NCI-H146 treated with DMSO at 0.1 percent for 48 hours (cell line): ENCODE results near the gene BCR.
A peak's percentile ranks its signal among the peaks of the same experiment; 100 is the strongest.

Source experiments
- DNase-seq: peaks from one replicate; lab custom pipeline; 2025; ENCODE audit not compliant: unreplicated experiment; lab: John Stamatoyannopoulos, UW

BCR gene

DNA sequence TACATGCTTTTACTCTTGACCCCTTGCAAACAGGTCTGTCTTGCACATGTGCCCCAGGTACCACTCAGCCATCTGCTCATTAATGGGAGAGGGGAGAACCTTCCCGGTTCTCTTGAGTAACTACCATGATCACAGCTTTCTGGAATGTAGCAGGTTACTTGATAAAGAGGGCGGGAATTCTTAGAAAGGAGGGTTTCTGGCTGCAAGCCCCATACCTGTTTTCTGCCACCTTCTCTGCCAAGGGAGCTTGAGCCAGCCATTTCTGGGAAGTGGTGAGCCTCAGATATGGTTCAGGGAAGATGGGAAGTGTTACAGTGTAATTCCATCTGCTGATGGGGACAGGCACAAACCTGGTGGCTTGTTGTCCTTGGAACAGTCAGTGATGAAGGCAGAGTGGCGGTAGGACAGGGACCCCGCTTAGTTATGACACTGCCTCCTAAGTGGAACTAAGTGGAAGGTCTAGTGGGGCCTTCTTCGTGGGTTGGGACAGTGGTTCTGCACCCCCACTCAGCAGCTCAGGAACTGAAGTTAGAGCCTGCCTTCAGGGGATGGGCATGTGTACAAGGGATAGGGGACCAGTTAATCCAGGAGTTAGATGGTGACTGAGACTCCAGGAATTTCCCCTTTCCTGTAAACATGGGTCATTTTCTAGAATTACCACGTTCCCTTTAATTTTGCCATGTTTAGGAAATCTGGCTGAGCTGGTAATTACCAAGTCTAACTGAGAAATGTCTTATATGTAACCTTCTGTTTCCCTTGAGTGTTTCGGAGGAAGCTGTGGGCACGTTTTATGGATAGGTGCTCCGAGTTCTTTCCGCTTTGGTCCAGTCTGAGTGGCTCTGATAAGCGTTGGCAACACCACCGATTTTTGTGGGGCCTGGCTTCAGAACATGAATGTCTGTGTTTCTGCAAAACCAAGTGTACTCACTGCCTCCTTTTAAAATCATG lies 35.3 kb downstream of the BCR start:
- no peak for DNase-seq

DNA sequence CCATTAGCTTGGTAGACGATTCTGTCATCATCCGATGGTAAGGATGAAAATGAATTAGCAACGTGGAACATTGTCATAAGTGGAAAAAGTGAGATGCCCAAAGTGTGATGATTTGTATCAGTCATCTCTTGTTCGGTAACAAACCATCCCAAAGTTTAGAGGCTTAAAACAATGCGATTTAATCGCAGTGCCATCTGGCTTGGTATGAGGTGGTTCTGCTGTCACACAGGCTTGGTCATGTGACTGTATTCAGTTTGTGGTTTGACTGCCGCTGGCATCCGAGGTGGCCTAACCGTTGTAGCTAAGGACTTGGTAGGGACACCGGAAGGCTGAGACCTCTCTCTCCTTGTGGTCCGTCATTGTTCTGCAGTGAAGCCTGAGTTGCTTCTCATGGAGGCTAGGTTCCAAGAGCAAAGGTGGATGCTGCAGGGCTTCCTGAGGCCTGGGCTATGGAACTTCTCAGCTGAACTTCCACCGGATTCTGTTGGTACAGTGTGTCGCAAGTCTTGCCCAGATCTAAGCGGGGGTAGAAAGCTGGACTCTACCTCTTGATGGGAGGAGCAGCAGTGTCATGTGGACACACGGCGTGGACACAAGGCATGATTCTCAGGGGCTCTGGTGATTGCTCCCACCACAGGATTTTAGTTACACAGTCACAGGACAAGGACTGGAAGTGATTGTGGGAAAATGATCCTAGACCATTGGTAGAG lies 36.3 kb downstream of the BCR start:
- no peak for DNase-seq

DNA sequence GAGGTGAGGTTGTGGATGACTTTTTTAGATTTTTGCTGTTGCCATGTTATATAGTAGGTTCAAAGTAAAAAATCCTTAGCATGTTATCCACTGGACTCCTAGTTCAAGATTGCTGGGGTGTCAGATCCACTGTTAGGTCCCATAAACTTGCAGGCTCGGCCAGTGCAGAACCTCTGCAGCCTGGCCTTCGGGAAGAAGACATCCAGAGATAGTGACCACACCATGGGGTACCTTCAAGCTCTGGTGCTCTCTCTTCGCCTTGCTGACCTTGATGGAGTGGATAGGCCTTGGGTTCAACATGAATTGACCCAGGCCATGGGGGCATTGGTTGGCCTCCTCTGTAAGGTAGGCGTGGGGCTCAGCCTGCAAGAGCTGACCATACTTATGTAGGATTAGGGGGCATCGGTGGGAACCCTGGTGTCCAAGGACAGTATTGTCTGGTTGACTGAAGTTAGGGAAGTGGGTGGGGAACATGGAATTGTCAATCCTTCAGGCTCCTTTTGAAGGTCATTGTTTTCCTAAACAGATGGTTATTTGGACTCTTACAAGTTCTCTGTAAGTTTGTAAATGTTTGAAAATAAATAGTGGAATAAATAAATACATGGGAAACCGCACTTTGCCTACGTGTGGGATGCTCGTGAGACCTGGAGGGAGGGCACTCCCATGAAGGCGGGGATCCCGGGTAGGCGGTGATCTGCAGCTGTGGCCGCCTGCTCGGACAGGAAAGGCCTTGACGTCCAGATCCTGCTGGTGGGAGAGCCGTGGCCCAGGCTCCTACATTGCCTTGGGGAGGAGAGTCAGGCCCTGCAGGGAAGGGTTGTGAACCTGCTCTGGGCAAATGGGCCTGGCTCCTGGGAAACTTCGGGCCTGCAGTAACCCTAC lies 37.1 kb downstream of the BCR start:
- DNase-seq = no peak

DNA sequence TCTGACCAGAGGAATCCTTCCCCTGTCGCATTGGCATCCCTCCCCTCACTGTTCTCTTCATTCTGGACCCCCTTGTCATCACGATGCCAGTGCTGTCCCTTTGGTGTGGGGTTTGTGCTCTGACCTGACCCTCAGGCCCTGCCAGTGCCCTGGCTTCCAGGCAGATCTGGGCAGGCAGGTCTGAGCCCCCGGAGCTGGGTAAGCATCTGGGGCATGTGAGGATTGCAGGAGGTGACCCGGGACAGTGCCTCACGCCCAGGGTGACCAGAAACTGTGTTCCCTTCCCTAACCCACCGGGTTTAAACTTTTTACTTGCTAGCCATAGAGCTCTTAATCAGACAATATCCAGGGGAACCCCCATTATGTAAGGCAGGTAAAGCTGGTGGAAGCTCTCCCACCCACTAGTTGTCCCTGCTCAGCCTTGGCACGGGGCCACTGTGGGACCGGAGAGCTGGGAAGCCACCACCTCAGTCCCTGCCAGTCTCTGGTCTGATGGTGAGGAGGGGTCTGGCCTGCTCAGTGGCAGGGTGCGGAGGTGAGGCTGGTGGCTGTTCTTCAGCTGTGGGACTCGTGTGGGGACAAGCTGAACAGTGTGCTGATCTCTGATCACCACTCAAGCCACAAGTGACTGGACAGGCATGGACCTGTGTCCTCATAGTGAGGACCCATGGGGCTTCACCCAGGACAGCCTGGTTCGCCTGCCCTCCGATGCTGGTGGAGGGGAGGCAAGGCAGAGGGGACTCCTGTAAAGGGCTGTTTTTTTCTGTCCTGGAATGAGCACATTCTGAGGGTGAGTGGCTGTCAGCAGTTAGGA lies 38.0 kb downstream of the BCR start:
- DNase-seq = no peak

DNA sequence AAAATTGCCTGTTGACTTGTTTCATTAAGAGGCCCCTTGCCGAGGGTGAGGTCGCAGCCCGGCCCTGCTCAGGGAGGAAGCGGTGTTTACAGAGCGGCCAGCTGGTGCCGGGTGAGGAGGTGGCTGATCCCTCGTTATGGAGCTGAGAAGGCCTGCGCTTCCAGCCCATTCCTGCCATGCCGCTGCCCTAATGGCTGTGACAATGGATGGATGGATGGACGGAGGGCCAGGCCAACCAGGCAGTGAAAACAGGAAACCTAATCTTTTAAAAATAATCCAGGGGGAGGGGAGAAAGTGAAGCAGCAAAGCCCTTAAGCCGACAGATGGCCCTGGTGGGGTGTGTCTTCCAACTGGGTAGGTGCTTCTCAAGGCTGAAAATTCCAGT lies 38.5 kb downstream of the BCR start:
- peak; percentile 63 for DNase-seq

DNA sequence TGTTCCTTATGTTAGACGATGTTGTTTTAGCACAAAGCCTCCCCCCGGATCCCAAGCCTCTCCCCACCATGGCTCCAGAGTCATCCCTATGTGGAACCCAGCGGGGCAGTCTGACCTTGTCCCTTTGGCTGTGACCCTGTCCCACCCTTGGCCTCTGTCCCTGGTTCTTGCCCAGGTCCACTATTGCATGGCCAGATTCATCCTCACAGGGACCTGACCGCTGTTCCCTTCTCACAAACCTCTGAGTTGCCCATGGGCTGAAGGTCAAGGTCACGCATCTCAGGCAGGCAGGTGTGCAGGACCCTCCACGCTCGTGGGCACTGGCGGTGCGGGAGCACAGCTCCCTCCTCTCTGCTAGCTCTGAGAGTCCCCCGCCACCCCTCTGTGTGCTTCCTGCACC lies 39.0 kb downstream of the BCR start:
- DNase-seq = no peak

DNA sequence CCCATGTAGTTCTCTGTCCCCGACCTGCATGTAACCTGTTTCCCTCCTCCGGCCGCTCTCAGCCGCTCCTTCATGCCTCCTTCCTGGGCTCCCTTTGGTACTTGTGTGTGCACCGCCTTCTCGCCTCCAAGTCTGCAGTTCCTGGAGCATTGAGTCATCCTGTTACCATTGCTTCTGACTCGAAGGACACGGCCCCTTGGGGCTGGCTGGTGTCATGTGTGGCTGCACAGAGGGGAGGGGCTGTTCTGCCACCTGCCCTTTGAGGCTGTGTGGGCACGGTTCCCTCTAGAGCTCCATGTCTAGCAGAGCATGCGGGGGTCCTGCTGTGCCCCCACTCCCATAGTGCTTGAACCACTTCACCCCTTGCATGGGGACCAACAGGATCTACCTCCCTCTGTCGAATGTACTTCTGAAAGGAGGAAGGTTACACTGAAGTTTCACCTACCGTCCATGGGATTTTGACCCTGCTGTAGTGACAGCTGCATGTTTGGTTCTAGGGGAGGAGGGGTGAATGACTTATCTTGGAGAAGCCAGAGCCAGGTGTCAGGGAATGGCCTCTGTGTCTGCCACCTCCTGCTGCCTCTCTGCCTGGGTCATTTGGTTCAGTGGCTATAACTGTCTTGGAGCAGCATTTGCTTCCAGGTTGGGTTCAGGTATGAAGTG lies 39.6 kb downstream of the BCR start:
- DNase-seq = no peak

DNA sequence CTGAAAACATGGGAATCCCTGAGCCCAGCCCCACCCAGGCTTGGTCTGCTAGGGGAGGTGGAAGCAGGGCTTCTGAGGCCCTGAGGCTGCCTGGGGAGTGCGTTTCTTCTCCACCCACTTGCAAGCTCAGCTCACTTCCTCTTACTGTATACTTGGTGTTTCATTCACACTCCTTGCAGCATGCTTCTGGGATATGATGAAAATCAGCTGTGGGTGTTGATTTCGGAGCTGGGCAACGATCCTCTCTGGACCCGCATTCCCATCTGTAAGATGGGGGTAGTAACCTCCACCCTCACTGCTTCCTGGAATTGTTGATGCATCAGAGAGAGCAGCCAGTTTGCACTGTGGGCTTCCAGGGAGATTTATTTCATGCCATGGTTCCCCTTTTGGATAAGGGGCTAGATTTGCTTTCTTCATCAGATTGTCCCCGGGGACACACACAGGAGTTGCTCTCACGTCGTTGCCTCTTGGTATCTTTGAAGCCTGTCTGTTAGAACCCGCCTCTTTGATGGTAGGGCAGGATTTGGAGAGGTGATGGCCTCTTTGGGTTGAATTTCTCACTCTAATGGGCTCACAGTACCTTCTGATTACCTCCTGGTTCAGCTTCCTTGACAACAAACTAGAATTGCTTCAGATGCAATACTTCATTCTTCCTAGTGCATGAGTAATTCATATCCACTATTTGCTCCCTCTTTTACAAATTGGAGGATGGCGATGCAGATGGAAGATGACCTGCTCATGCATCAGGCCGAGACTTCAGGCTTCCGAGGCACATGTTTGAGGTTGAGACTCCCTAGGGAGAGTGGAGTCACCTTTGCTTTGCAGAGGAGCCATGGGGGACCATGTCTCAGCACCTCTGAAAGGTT lies 40.4 kb downstream of the BCR start:
- DNase-seq = no peak

DNA sequence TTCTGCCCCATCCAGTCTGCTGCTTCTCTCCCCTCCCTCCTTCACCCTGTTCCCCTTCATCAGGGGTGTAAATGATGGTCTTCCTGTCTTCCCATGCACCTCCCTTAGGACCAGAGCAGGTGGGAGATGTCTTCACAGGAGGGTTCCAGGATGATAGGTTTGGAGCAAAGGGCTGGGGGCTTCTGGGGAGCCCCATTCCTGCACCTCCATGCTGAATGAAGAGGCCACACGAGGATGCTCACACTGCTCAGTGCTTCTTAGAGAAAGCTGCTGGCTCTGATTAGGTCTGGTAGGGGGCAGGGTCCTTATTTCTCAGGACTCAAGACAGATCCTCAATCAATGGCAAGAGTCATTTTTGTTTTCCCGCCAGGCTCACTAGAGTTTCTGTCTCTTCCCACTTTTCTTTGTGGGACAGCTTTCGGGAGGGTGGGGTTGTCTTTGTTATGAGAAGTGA lies 41.1 kb downstream of the BCR start:
- no peak for DNase-seq

DNA sequence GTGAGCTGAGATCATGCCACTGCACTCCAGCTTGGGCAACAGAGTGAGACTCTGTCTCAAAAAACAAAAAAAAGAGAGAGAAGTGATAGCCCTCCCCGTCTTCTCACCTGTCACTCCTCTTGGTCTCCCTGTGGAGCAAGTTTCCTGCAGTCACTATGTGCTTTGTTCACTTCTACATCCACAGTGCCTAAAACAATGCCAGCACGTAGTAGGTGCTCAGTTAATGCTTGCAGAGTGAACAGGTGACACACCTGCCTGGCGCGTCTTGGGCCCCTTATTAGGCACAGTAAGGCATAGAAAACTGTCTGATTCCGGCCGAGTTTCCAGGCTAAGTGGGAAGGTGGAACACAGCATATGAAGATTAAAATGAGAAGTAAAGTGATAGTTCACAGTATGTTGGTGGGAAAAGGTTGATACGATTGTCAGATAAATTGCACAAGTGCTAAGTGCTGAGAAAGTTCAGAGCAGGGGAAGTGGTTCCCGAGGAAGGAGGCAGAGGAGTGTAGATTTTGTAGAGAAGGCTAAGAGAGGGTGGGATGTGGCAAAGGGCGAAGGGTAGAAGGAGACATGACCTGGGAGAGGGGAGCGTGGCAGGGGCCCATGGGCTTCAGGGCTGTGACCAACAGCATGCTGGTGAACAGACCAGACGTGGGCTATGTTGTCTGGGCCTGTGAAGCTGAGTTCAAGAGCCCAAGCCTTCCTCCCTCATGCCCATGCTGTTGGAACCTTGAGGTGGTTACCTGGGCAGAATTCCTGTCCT lies 41.9 kb downstream of the BCR start:
- DNase-seq = no peak

DNA sequence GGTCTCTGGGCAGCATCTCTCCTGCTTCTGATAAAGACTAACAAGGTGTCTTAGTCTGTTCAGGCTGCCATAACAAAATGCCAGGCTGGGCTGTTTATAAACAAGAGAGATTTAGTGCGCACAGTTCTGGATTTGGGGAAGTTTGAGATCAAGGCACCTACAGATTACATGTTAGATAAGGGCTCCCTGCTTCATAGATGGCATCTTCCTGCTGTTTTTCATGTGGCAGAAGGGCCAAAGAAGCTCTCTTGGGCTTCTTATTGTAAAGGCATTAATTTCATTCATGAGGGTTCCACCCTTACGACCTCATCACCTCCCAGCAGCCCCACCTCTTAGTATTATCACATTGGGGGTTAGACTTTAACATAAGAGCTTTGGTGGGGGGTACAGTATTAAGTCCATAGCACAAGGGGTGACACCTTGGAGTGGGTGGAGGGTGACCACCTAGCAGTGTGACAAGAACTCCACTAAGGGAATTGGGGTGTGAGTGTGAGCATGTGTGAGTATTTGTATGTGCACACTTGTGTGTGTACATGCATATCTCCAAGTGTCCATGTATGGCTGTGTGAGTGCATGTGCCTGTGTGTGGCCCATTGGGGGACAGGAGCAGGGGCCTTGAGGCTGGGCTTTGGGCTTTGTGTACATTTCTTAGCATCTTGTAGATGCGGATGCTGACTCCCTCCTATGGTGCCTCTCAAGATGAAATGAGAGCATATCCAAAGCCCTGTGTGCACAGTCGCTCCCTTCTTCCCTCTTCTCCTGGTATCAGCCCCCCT lies 42.7 kb downstream of the BCR start:
- DNase-seq = no peak

DNA sequence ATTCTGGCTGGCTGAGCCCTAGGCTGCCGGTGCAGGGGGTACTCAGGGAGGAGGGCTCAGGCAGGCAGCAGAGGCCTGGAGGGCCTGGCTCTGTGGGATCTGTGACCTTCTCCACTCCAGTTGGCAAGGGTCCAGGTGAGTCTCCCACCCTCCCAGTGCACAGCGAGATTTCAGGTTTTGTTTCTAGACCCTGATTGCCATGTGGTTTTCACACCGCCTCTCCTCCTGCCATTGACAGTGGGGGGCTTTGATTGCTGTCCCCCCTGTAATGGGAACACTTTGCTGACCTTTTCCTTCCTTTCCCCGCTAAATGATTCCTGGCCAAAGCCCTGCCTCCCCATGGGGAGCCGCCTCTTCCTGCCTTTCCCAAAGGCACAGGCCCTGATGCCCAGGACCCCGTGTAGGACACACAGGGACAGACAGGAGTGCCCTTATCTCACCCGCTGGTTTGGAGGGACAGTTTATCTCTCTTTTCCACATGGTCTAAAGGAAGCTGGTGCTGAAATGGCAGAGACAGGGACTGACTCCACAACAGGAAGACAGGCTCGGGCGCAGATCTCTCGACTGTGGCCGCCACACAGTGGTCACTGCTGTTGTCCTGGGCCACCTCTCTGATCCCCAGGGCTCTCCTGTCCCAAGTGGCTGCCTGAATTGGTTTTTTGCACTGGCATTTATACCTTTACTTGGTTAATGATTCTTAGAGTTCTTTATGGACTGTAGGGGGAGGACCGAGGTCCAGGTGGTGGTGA lies 43.4 kb downstream of the BCR start:
- no peak for DNase-seq

DNA sequence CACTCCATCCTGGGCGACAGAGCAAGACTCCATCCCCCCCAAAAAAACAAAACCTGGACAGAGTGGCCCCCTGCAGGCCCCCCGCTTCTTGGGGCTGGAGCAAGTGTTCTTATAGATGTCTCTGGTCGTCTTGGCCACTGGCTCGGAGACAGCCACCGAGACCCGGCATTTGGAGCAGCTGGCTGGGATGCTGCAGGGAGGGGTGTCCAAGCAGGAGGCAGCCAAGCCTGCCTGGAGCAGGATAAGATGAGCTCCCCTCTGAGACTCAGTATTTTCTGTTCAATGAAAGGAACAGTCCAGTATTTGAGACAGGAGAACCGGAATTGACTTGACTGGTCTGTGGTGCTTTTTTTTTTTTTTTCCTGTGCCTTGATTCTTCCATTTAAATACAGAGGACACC lies 44.5 kb downstream of the BCR start:
- no peak for DNase-seq

DNA sequence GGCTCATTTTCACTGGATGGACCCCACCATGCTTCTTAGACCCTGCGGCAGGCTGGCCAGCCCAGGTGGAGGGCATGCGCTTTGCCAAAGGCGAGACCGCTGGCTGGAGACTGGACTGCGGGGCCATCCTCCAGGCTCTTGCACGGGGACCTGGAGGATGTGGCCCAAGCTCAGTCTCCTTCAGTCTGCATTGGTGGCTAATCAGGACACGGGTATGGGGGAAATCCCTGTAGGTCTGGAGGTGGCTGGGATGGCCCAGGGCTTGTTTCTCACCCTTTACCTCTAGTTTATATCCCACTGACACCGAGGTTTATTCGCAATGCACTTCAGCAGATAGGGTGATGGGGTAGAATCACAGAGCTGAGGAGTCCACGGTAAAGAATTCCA lies 45.0 kb downstream of the BCR start:
- DNase-seq = no peak

DNA sequence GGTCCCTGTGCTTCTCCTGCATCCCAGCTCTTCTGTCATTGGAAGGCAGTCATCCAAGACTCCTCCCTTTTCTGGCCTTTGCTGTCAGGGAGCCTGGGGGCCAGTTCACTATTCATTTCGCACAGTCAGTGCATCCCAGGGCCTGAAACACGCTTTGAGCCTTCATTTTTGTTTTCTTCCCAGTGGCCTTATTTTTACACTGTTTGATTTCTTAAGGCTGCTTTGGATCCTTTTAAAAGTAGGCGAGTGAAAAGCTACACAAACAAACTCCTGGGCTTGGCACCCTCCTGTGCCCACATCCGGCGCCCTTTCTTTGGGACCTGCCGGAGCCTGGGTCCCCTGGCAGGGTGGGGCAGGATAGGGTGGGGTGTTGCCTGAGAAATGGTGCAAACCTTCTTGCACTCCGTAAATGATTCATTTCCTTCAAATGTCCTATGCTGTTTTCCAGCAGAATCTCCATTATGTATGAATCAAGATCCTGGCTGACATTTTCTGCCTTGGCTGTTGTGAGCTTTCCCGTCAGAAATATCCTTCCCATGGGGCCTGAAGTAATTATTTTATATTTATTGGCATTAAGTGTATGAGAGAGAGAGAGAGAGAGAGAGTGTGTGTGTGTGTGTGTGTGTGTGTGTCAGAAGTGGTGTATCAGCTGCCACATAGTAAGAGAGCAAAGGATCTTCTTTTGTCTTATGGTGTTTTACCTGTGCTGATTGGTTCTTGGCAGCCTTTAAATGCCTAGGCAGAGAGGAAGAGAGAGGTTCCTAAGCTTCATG lies 45.6 kb downstream of the BCR start:
- no peak for DNase-seq

DNA sequence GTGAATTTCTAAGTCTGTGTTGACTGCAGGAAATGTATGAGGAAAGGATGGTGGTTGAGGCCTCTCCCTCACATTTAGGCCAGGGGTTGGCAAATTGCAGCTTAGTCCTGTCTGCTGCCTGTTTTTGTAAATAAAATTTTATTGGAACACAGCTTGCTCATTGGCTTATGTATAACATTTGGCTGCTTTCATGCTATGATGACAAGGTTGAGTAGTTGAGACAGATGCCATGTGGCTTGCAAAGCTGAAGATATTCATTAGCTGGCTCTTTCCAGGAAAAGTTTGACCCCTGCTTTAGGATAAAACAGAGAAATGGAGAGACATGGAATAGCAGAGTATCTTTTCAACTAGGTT lies 46.2 kb downstream of the BCR start:
- no peak for DNase-seq
